Mucosa of gallbladder (tissue), 1 donor: ENCODE data around the gene RPL9. TPM values are rescaled to one million over a fixed set of nuclear protein-coding genes. Genes with fewer than 3 reads are reported as not detected.
A peak's percentile ranks its signal among the peaks of the same experiment; 100 is the strongest.
"Not testable (repeated sequence)": the region's sequence is repeated elsewhere in the genome, so short reads cannot be mapped to it uniquely, and the experiment has no call there.

ENCODE experiments used
- DNase-seq: peaks from one replicate; pipeline ENCODE4 v3.0.0-alpha.2; 2020; ENCODE audit warnings: low spot score
- total RNA-seq: library from RNA; stranded (reverse); gene quantifications from one replicate; pipeline ENCODE4 v1.2.1, GENCODE V29; 2021
- donor health status: DM: no; HTN: no; CAD: no.

The RPL9 gene
- 1,194 TPM for total RNA-seq

DNA sequence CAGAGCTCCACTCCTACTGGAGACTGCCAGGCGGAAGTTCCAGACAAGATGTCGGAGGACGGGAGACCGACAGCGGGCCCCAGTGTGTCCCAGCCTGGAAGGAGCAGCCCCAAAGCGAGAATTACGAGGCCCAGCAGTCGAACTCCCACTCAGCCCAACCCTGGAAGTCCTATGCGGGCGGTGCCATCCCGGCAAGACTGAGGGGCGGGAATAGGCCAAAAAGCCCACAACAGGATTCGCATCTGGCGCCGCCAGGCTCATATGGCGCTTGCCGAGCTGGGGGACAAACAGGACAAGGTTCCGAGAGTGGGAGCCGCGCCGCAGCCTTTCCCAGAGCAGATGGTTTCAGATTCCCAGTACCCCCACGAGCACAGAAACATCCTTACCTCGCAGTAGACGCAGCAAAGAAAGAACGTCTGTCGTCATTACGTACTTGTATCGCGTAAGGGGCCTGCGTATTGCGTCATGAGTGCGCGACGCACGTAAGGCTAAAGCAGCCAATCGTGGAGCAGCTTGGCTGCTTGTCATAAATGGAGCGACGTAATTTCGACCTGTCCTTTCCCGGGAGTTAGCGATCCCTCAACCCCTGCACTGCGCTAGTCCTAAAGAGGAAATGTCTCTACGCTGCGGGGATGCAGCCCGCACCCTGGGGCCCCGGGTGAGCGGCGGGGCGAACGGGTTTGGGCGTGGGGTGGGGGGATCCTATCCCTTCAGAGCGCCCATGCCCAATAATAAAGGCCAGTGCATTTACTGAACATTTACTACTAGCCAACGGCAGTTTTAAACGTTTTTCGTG, at the start of gene RPL9, which contains the start of gene LIAS:
RPL9 (minus strand) TSS at position 418 of the 796 bp plus-strand sequence. CDS start 483 bp downstream, outside the sequence.
LIAS (plus strand) TSS at position 552 of the 796 bp plus-strand sequence; CDS start at position 614, 62 bp downstream.
- peak; percentile 98 for DNase-seq

DNA sequence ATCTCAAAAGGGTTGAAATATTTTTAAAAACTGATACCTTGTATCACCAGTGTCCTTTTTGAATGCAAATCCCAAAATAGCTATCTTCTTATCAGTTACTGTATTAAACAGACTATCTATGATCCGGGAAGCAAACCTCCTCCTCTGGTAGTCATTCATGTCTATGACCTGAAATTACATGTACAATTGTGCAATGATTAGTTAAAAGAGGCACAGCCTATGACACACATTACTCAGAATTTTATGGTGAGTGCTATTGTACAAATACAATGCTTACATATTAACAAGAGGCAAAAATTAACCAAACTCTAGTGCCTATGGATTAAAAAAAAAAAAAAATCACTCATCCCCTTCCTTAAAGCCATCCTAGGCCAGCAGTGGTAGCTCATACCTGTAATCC, 46.9 kb upstream of the RPL9 start:
- DNase-seq = no peak

- DNase-seq = no peak
Observed at GRCh38 chr4:39504538-39504937, 45.8 kb upstream of the RPL9 start.

- DNase-seq = not testable (repeated sequence)
Observed at GRCh38 chr4:39502664-39503035, 43.9 kb upstream of the RPL9 start.

DNA sequence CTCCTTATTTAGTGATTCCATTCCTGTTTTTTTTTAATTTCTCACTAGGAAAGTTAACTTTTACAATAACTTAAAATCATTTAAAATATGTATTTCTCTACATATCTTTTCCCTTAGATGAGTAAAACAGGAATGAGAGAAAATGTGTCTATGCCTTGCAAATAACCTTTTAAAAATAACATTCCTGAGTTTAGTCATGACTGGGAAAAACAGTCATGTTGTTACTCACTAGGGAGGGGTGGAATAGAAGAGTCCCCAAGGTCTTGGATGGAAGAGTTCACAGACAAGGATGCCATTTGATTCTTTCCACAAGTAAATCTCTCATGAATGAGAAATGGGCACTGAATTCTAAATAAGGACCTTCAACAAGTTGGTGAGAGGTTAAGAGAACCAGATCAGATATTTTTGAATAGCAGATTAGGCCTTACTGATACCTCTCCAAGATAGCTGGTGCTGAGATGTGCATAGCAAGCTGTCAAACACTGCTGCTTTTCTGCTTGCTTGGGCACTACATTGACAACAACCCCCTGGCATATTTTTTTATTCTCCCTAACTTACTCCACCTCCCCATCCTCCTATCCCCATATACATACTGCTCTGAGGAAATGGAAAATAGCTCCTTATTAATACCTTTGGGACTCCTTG, 43.4 kb upstream of the RPL9 start:
- no peak for DNase-seq

DNA sequence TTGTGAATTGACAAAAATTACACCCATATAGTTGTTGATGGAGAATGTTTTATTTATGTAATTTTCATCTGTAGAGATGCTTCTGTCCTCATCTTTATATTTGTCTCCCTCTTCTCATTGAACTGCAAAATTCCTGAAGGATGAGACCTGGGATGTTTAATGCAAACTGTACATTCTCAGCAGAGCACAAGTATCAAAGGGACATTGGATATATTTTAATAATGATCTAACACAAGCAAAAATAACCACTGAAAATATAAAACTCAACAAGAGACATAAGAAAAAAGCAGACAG, 40.0 kb upstream of the RPL9 start:
- DNase-seq = no peak

DNA sequence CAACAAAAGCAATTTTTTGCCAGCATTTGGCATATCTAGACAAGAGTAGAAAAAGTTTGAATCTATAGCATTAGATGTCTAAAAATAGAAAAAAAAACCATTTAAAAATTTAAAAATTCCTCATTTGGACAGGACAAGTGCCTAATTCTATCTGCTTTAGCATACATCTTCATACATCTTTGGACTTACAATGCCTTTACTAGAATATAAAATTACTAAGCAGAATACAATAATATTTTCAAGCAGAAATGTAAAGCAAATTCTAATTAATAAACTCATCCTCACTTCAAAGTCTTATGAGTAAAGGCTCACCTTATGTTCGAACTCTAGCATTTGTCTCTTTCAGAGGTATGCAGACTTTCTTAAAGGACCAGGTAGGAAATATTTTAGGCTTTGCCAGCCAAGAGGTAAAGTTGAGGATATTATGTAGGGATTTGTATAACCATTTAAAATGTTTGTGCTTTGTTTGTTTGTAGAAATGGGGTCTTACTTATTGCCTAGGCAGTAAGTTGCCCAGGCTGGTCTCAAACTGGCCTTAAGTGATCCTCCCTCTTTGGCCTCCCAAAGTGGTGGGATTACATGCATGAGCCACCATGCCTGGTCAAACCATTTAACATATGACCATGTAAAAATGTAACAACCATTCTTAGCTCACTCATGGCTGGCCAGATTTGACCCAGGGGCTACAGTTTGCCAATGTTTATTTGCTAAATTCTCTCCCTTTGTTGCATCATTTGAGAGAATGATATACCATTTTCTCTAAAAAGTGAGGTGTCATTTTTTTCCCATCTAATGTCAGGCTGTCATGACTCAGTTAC, 39.4 kb upstream of the RPL9 start:
- DNase-seq = no peak

GRCh38 chr4:39495446-39496213, 36.9 kb upstream of the RPL9 start:
- DNase-seq = no peak

- DNase-seq = no peak
Observed at GRCh38 chr4:39494354-39494753, 35.6 kb upstream of the RPL9 start.

DNA sequence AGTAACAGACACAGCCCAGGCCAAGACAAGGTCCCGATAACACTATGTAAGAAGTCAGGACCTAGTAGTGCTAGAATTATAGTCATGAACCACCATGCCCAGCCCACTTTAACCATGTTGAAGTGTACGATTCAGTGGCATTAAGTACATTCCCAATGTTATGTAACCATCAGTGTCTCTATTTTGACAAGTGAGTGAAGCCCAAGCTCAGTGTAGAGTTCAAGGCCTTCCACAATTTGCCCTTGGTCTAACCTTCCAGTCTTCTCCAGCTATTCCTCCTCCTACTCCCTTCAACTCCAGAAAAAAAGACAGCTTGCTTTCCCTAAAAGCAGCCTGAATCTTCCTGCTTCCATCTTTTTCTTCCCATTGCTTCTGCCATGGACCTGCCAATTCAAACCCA, 31.6 kb upstream of the RPL9 start:
- no peak for DNase-seq

DNA sequence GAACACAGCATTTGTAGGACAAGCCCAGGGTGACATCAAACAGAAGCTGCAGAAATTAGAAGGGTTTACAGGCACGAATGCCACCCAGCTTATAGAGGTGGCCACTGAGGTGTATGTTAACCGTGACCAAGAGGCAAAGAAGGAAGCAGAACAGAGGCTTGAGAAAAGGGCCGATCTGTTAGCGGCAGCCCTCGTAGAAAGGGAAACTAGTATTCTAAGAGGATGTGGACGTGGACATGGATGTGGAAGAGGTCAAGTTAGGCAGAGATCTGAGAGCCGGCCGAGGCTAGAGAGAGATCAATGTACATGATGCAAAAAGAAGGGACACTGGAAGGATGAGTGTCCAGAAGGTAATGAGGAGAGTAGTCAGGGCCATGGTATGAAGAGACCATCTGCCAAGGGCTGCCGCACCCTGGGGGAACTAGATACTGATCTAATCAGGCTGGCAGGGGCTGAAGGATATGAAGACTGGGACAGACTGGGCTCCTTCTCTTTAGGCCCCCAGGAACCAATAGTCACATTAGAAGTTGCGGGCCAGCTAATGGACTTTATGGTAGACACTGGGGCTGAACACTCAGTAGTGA, 27.6 kb upstream of the RPL9 start:
- DNase-seq = no peak

DNA sequence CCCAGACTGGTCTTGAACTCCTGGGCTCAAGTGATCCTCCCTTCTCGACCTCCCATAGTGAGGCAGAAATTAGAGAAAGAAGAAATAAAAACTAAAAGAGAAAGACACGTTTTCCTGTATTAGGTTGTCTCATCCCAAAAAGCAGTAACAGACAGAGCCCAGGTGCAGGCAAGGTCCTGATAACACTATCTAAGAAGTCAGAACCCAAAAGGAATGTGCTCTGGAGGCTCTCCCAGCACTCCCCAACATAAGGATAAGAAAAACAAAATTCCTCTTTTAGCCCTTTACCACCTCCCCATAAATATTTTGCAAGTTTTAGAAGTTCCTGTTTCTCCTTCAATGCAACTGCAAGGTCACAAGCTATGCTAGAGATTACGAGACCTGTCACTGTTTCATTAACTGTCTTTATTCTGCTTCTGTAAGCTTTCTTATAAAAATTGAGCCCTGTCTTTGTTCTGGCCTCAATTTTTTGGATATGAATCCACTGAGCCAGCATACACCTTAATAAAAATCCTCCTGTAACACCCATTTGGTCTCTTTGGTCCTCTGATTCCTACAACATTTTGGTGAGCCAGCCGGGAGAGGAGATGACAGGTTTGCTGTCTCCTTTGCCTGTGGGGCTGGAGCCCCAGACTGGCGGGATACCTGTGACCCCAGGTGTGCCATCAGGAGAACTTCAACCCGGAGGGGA, 26.0 kb upstream of the RPL9 start:
- DNase-seq = no peak

DNA sequence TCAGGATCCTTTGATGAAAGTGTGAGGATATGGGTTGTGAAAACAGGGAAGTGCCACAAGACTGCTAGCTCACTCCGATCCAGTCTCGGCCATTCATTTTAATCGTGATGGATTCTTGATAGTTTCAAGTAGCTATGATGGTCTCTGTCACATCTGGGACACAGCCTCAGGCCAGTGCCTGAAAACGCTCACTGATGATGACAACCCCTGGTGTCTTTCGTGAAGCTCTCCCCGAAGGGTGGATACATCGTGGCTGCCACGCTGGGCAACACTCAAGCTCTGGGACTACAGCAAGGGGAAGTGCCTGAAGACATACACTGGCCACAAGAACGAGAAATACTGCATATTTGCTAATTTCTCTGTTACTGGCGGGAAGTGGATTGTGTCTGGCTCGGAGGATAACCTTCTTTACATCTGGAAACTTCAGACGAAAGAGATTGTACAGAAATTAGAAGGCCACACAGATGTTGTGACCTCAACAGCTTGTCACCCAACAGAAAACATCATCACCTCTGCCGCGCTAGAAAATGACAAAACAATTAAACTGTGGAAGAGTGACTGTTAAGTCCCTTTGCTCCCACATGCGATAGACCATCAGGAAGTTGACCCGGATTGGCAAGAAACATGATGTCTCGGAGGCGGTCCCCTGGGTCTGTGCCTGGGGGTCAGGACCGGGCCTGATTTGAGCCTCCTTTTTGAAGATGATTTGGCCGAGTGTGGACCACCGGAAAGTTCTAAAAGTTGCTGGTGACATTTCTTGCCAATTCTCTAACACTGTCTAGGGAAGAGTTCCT, 22.4 kb upstream of the RPL9 start:
- DNase-seq = no peak

GRCh38 chr4:39480251-39480650, 21.5 kb upstream of the RPL9 start:
- DNase-seq = no peak

- no peak for DNase-seq
Observed at GRCh38 chr4:39476187-39476895, 17.6 kb upstream of the RPL9 start.

- no peak for DNase-seq
Observed at GRCh38 chr4:39472396-39472795, 13.7 kb upstream of the RPL9 start.

DNA sequence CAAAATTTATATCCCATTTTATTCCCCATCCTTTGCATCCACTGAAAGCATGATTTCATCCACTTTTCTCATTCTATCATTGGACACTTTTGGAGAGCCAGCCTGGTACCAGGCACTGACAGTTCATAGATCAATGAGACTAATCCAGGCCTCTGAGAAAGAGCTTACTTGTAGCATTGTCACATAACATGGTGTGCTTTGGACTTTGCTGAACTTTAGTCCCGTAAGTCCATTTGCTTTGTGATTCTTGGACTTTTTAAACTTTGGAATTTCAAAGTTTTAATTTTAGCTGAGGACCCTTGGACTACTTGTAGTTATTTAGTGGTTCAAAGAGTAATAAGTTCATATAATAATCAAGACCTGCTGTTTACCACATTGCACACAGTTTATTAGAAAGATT, 11.7 kb upstream of the RPL9 start:
- no peak for DNase-seq

DNA sequence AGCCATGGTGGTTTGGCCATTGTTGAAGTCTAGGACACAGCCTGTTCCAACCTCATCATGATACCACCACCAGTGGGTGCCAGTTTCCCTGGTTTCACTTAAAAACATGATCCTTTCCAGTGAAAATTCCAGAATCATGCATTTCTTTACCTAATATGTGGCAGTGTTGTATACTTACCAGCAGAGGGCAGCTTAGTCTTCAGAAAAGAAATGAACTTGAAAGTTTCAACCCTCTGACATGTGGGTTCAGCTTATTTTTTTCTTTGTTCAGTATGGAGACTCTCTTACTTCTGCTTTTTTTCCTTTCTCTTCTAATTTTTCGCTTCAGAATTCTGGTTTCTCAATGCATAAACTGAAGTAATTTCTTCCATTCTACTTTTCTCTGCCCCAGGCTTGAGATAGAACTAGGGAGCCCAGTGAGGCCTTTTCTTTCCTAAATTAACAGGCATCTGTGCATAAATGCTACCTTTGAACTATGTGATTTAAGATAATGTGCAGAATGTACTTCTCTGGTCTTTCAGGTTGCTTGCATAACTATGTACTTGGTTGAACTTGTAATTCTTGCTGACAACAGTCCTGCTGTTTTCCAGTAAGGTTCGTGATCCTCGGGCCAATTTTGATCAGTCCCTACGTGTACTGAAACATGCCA, 10.8 kb upstream of the RPL9 start:
- DNase-seq = peak; percentile 42

DNA sequence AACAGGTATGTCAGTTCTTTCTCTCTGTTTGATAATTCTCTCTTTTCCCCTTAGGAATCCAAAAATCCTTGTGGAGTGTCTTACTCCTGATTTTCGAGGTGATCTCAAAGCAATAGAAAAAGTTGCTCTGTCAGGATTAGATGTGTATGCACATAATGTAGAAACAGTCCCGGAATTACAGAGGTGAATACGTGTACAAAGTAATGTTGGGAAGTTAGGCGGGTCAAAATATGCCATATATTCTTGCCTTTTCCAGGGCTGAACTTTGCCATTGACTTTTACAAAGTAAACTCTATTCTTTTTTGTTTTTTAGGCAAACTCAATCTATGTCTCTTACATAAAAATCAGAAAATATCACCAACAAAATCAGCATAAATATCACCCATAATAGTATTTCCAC, 8.7 kb upstream of the RPL9 start:
- no peak for DNase-seq
